Stimulated activated CD4-positive, alpha-beta T cell treated with anti-CD3 and anti-CD28 coated beads, Interleukin-4, amount 100 ng/mL, for 24 hours (primary cell): Measurements from ENCODE around the gene BCL2.

Experiments used
- DNase-seq: peaks from one replicate; pipeline ENCODE4 v3.0.0-alpha.2; 2020

Gene BCL2

DNA sequence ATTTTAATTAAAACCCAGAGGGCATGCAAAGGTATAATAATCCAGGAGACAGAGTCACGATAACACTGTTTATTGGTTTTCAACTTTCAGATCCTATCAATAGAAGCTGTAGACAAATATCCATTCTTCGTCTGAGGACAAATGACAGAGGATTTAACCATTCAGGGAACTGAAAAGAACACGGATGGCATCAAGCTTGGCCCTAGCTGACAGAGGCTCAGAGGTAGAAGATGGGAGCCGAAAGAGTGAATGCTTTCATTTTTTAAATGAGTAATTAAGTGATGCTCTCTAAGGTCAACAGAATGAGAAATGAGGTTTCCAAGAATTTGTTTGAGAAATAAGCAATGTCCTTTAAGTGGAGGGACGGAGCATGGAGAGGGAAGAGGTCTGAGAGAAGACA, 62.1 kb downstream of the BCL2 start:
- DNase-seq = no peak

DNA sequence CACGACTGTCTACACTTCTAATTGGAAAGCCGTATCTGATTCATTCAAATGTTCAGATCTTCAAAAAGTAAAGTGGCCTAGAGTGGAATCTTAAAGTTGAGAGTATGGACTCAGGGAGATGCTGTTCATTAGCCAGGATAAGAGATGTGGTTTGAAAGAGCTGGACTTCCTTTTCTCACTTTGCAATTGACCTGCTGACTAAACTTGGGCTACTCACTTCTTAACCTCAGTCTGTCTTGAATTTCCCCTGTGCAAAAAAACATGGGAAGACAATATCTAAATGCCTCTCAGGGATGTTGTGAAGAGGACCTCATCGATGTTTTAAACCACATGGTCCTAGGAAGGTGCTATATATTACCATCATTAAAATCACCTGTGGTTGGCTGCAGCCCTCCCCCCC, 64.1 kb downstream of the BCL2 start:
- no peak for DNase-seq

DNA sequence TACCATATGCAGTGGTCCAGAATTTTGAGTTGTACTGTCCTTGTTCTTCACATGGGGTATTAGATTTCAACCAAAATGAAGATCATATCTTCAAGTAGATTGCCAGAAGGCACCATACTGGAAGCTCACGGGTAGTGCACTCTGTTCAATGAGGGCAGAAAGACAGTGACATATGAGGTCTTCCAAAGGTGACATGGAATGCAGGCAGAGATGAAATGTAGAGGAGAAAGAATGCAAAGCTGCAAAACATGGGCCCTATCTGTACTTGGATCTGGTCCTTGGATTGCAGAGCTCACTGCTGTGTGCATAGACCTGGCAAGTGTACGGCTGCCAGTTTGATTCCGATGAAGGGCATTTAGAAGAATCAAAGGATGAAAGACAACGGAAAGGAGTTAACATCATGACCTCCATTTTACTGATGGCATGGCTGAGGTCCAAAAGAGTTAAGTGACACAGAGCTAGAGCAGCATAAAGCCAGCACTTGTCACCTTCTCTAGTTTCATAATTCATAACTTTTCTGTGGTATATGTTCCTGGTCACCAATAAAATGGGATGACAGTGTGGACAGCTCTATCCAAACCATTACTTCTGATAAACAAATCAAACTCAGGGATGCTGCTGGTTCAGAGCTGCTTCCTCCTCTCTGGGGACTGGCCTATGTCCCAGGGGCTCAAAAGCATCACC, 64.7 kb downstream of the BCL2 start:
- DNase-seq = no peak

GRCh38 chr18:63253428-63254372, 65.9 kb downstream of the BCL2 start:
- DNase-seq = no peak

- DNase-seq = no peak
Observed at GRCh38 chr18:63253014-63253413, 66.6 kb downstream of the BCL2 start.

- DNase-seq = no peak
Observed at GRCh38 chr18:63249771-63250170, 69.8 kb downstream of the BCL2 start.

- no peak for DNase-seq
Observed at GRCh38 chr18:63247926-63248325, 71.6 kb downstream of the BCL2 start.

DNA sequence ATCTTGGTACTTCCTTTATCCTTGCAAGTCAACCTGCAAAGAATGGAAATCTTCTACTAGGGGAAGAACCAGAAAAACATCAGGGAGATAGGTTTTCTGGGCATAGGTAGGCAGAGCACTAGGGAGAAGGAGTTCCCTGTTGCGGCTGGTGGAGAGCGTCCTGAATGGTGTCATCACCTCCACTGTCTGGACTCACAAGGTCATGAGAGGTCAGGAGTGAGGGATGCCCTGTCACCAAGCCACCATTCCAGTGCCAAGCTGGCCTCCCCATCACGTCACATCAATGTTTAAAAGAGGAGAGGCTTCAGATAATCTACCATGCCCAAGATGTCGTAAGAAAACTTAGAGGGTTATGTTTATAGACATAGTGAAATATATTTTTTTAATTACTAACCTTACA, 72.1 kb downstream of the BCL2 start:
- DNase-seq = no peak

DNA sequence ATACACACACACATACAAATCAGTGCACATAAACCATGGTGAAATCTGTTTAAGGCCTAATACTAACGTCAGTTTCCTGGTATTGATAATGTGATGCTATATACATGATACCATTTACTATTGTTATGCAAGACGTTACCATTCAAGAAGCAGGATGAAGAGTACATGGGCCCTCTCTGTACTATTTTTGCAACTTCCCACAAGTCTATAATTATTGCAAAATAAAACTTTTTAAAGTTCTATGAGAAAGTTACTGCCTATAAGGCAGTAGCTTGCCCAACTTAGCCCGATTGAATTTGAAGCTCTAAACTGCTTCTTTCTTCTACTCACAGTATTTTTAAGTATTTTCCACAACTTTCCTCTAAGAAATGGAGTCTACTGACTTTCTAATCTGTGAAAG, 74.0 kb downstream of the BCL2 start:
- no peak for DNase-seq

- no peak for DNase-seq
Observed at GRCh38 chr18:63244607-63245006, 75.0 kb downstream of the BCL2 start.

DNA sequence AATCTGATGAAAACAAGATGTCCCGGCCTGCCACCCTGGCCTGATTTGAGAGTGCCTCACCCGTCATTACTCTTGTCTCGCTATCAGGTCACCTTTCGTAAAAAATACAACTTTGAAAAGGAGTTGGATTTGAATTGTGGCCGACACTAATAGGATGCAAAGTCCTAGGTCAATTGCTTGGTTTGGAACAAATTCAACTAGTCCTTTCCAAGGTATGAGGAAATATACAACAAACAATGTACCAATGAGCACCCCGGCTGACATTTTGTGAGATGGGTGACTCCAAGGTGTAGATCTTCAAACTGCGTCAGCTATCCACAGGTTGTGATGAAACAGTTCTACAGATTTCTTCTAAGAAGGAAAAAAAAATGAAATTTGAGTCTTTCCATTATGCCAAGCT, 77.8 kb downstream of the BCL2 start:
- DNase-seq = no peak

DNA sequence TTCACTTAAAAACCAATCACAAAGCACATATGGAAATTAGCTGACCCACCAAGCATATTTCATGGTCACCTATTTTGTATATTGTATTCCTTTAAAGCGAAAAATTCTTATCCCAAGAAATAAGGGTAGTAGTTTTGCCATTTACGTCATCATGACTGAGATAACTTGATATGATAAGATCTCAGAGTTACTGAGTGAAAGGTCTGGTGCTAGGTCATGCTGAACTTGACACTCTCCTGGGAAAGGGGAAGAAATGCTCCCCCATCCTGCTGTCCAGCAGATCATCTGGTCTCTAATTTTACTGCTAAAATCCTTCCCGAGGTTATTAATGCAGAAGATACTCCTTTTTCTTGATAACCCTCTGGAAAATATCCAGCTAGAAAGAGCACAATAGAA, 78.3 kb downstream of the BCL2 start:
- no peak for DNase-seq

DNA sequence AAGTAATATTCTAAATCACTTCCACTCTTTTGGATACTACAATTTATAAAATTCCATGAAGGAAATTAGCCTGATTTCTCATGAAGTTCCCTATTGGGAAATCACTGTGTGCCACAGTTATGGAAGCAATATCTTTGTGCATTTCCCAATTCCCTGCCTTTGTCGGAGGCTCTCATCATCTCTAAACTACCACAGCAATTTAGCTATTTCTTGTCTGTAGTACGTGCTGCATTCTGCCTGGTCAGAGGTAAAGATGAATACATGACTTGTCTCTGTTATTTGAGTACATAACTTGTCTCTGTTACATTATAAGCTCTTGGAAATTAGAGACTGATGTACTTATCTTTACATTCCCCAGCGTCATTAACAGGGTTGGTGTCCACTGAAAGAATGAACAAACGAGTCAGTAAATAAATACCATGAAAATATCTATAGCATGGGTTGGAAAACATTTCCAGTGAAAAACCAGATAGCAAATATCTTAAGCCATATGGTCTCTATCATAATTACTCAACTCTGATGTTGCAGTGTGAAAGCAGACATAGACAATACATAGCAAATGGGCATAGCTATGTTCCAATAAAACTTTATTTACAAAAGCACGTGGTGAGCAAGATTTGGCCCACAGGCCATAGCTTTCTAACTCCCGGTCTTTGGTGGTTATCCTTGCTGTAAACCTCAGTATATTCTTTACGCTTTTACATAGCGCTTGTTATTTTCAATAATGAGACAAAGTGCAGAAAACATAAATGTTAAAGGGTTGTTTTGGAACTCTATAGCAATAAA, 78.8 kb downstream of the BCL2 start:
- no peak for DNase-seq

DNA sequence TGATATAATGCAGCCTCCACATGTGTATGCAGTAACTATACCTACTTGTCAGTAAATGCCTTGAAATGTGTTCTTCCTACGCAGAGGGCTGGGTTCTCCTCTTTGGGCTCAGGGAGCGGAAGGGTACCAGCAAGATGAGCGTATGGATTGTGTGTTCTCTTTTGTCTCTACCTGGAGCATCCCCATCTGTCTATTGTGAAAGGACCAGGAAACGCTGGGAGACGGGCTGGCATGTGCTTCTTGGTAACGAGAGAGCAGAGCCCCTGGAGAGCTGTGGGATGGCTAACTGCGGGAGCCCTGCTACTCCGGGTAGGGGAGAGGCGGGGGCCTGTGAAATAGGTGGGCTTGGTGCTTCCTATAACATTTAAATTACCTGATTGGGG, 80.9 kb downstream of the BCL2 start:
- DNase-seq = no peak

GRCh38 chr18:63237881-63238692, 81.5 kb downstream of the BCL2 start:
- no peak for DNase-seq

GRCh38 chr18:63236921-63237846, 82.4 kb downstream of the BCL2 start:
- no peak for DNase-seq

DNA sequence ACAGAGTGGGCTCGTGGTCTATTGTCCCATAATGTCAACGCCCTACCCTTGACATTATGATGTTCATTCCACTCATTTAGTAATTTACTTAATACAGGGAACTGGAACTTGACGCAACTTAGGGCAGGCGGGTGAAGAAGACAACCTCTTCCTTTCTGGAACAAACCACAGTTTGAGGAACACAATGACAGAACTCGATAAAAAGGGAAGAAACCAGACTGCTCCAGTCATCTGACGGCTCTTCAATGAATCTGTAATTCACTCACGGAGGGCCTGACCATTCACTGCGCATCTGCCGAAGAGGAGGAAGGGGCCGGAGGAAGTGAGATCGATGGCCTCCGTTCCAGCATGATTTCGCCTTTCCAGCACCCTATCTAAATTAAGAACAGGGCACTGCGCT, 83.2 kb downstream of the BCL2 start:
- DNase-seq = no peak

DNA sequence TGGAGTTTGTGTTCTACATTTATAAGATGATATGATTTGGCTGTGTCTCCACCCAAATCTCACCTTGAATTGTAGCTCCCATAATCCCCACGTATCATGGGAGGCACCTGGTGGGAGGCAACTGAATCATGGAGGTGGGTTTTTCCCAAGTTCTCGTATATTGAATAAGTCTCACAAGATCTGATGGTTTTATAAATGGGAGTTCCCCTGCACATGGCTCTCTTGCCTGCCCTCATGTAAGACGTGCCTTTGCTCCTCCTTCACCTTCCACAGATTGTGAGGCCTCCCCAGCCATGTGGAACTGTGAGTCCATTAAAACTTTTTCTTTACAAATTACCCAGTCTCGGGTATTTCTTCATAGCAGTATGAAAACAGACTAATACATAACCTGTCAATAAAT, 83.6 kb downstream of the BCL2 start:
- peak; percentile 43 for DNase-seq

GRCh38 chr18:63234841-63235240, 84.7 kb downstream of the BCL2 start:
- DNase-seq = no peak

GRCh38 chr18:63234432-63234831, 85.1 kb downstream of the BCL2 start:
- no peak for DNase-seq

DNA sequence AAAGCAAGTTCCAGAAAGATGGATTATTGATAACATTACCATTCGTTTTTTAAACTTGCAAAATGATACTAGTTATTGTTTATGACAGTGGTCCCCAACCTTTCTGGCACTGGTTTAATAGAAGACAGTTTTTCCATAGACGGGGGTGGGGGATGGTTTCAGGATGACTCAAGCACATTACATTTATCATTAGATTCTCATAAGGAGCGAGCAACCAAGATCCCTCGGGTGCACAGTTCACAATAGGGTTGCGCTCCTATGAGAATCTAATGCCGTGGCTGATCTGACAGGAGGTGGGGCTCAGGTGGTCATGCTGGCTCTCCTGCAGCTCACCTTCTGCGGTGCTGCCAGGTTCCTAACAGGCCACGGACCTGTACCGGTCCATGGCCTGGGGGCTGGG, 86.2 kb downstream of the BCL2 start:
- peak; percentile 60 for DNase-seq

DNA sequence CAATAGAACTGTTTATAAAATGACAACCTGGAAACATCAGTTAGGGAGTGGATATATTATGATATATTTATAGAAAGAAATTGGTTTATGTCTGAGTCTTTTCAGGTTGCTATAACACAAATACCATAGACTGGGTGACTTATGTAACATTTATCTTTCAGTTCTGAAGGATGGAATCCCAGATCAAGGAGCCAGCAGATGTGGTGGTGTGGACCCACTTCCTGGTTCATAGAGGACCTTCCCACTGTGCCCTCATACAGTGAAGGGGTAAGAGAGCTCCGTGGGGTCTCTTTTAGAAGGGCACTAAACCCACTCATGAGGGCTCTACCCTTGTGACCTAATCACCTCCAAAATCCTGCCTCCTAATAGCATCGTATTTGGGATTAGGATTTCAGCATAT, 86.7 kb downstream of the BCL2 start:
- no peak for DNase-seq
